Mononuclear cell (primary cell): Measurements from ENCODE around the gene ANAPC16. TPM values are rescaled to one million over a fixed set of nuclear protein-coding genes. Genes with fewer than 3 reads are reported as not detected.

Source experiments
- H3K27me3 ChIP-seq: 2 replicates; pipeline ENCODE4 v1.6.0; 2011; ENCODE audit warnings: low read length, control low read depth; ENCODE audit not compliant: insufficient read depth
- H3K4me1 ChIP-seq: 2 replicates; pipeline ENCODE4 v1.5.1; 2011; ENCODE audit warnings: mild to moderate bottlenecking, low read length, control low read depth; ENCODE audit not compliant: insufficient read depth
- H3K4me3 ChIP-seq: 2 replicates; pipeline ENCODE4 v1.5.1; 2011; ENCODE audit warnings: mild to moderate bottlenecking, low read length, moderate library complexity
- H3K9me3 ChIP-seq: 2 replicates; pipeline ENCODE4 v1.5.1; 2011; ENCODE audit warnings: low read depth, mild to moderate bottlenecking, control low read depth, low read length
- total RNA-seq: library from RNA; depleted of rRNA; stranded (reverse); fragments of >200 nt; gene quantifications from one replicate; pipeline ENCODE4 v1.2.3, GENCODE V29; 2012

ANAPC16 gene
- 92.6 TPM for total RNA-seq

GRCh38 chr10:72215611-72216549 is at the start of gene ANAPC16, which contains the start of gene ASCC1:
ANAPC16 (plus strand) TSS chr10:72216012; CDS start chr10:72223915, 7,903 bp downstream.
ASCC1 (minus strand) TSS chr10:72216276; CDS start chr10:72213298, 2,978 bp downstream.
- H3K27me3 ChIP-seq = no peaks in the 10 kb centered on the region
- peak within 1 kb of the TSS; percentile 73 for H3K4me3 ChIP-seq
- no peaks in the 10 kb centered on the region for H3K9me3 ChIP-seq
- H3K4me1 ChIP-seq = peaks cover 44% of the 10 kb centered on the region

DNA sequence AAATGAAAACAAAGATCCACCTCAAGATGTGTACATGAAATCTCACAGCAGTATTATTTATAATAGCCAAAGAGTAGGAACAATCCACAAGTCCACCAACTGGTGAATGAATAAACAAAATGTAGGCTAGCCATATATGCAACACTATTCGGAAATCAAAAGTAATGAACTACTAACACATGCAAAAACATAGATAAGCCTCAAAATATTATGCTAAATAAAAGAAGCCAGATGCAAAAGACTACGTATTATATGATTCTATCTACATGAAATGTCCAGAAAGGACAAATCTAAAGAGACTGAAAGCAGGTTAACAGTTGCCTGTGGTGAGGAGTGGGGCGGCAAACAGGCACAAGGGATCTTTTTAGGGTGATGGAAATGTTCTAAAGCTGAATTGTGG is 48.7 kb upstream of the ANAPC16 start:
- Histone ChIP-seq H3K9me3 (no peaks in the 10 kb centered on the region), H3K4me3 (no peak overlapping the region)

DNA sequence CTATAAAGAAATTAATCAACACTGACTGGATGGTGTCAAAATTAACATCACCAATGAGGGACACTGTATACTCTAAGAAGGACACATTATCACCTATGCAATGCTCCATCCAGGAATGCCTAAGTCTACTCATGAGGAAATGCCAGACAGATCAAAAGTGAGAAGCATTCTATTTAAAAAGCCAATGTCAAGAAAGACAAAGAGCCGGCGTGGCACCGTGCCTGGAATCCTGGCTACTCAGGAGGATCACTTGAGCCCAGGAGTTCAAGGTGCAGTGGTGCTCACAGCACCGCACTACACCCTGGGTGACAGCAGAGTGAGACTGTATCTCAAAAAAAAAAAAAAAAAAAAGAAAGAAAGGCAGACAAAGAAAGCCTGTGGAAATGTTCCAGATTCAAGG is 45.5 kb upstream of the ANAPC16 start:
- no peaks in the 10 kb centered on the region for H3K27me3 ChIP-seq
- no peaks in the 10 kb centered on the region for H3K9me3 ChIP-seq
- no peak overlapping the region for H3K4me3 ChIP-seq
- peaks cover 4% of the 10 kb centered on the region for H3K4me1 ChIP-seq

More for the DNA sequence above, 48.7 kb upstream of the ANAPC16 start:
- no peaks in the 10 kb centered on the region for H3K27me3 ChIP-seq
- peaks cover 4% of the 10 kb centered on the region for H3K4me1 ChIP-seq

DNA sequence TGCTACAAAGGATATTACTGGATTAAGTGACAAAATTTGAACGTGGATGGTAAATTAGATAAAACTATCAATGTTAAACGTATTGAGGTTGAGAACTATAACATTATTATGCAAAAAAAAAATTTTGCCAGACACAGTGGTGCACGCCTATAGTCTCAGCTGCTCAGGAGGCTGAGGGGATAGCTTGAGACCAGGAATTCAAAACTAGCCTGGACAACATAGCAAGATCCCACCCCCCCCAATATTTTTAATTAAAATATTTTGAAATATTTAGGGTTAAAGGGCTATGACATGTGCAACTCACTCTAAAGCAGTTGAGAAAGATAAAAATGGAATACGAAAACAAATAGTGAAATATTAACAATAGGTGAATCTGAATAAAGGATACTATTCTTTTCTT is 45.1 kb upstream of the ANAPC16 start:
- Histone ChIP-seq H3K4me3 (no peak overlapping the region), H3K4me1 (peaks cover 5% of the 10 kb centered on the region), H3K27me3 (no peaks in the 10 kb centered on the region), H3K9me3 (no peaks in the 10 kb centered on the region)

- Histone ChIP-seq H3K9me3 (no peaks in the 10 kb centered on the region), H3K4me3 (no peak overlapping the region), H3K4me1 (peaks cover 5% of the 10 kb centered on the region), H3K27me3 (no peaks in the 10 kb centered on the region)
Measured at GRCh38 chr10:72171175-72171630, 44.6 kb upstream of the ANAPC16 start.

DNA sequence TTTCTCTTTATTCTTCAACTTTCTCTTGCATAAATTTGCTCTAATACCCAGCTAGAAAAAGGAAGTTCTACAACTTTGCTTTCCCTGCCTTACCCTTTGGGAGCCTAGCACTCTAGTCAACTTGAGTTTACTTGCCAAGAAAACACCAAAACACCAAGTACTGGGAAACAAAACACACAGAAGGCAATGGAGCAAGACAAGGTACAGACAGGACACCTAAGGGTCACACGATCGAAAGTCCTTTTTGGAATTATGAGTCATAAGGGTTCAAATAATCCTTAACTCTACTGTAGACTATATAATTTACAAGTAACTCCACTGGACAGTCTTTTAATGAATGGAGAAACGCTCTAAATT is 42.6 kb upstream of the ANAPC16 start:
- H3K27me3 ChIP-seq = no peaks in the 10 kb centered on the region
- H3K4me1 ChIP-seq = peaks cover 5% of the 10 kb centered on the region
- H3K9me3 ChIP-seq = no peaks in the 10 kb centered on the region
- no peak overlapping the region for H3K4me3 ChIP-seq

GRCh38 chr10:72173619-72174296 is 42.1 kb upstream of the ANAPC16 start:
- Histone ChIP-seq H3K27me3 (no peaks in the 10 kb centered on the region), H3K4me3 (no peak overlapping the region), H3K9me3 (no peaks in the 10 kb centered on the region), H3K4me1 (peaks cover 5% of the 10 kb centered on the region)

- Histone ChIP-seq H3K27me3 (no peaks in the 10 kb centered on the region), H3K9me3 (no peaks in the 10 kb centered on the region), H3K4me1 (peaks cover 5% of the 10 kb centered on the region), H3K4me3 (no peak overlapping the region)
Measured at GRCh38 chr10:72174297-72174662, 41.5 kb upstream of the ANAPC16 start.

GRCh38 chr10:72175149-72175548 is 40.7 kb upstream of the ANAPC16 start:
- Histone ChIP-seq H3K9me3 (no peaks in the 10 kb centered on the region), H3K27me3 (no peaks in the 10 kb centered on the region), H3K4me3 (no peak overlapping the region), H3K4me1 (peaks cover 5% of the 10 kb centered on the region)

- Histone ChIP-seq H3K4me1 (peaks cover 5% of the 10 kb centered on the region), H3K9me3 (no peaks in the 10 kb centered on the region), H3K4me3 (no peak overlapping the region), H3K27me3 (no peaks in the 10 kb centered on the region)
Measured at GRCh38 chr10:72176701-72177100, 39.1 kb upstream of the ANAPC16 start.

- Histone ChIP-seq H3K4me3 (no peak overlapping the region), H3K9me3 (no peaks in the 10 kb centered on the region), H3K27me3 (no peaks in the 10 kb centered on the region), H3K4me1 (peaks cover 5% of the 10 kb centered on the region)
Measured at GRCh38 chr10:72177454-72177853, 38.4 kb upstream of the ANAPC16 start.

GRCh38 chr10:72184156-72184555 is 31.7 kb upstream of the ANAPC16 start:
- Histone ChIP-seq H3K27me3 (no peaks in the 10 kb centered on the region), H3K9me3 (peaks cover 6% of the 10 kb centered on the region), H3K4me3 (no peak overlapping the region), H3K4me1 (peaks cover 13% of the 10 kb centered on the region)

DNA sequence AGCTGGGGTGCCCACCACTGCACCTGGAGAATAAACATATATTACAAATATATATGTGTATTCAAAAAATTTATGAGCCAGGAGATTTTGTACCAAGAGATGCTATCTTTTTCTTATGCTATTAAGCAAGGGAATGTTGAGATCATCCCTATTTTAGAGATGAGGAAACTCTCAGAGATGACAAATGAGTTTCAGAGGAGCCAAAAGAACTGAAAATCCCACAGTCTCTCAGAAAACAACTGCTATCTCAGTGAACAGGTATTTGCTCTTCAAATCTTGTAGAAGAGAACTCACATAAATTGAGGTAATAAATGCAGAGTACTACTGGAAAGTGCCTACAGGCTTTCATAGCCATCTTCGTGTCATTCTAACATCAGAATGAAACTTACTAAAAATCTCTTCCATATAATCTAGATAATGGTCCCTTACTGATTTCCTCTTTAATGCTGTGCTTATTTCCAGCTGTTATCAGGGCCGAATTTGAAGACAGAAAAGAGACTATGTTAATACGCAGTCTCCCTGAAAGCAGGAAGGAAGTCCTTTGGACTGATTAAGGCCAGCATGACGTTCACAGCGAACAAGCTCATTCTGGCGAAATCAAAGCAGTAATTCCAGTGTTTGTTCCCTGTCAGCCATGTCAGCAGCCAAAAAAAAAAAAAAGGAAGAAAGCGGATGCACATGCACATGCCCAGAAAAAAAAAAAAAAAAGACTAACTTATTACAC is 29.4 kb upstream of the ANAPC16 start:
- peaks cover 6% of the 10 kb centered on the region for H3K9me3 ChIP-seq
- H3K4me3 ChIP-seq = no peak overlapping the region
- H3K4me1 ChIP-seq = peaks cover 13% of the 10 kb centered on the region
- H3K27me3 ChIP-seq = no peaks in the 10 kb centered on the region

- H3K4me3 ChIP-seq = no peak overlapping the region
- no peaks in the 10 kb centered on the region for H3K27me3 ChIP-seq
- peaks cover 6% of the 10 kb centered on the region for H3K9me3 ChIP-seq
- H3K4me1 ChIP-seq = peaks cover 13% of the 10 kb centered on the region
Measured at GRCh38 chr10:72186982-72187330, 28.9 kb upstream of the ANAPC16 start.

- Histone ChIP-seq H3K27me3 (no peaks in the 10 kb centered on the region), H3K9me3 (no peaks in the 10 kb centered on the region), H3K4me3 (no peak overlapping the region), H3K4me1 (no peaks in the 10 kb centered on the region)
Measured at GRCh38 chr10:72194949-72195348, 20.9 kb upstream of the ANAPC16 start.
